ENCODE measurements around the gene DPM2.

DPM2 gene

GRCh38 chr9:127927201-127927987, 10.3 kb downstream of the DPM2 start:
- TF ChIP-seq MAX (IDR thresholded peaks at IDR 0.05) (peak; percentile 73), RAD21 (IDR thresholded peaks at IDR 0.05; ENCODE audit: low read depth) (no peak), ZBTB7A (IDR thresholded peaks at IDR 0.05; ENCODE audit: low read depth) (no peak), EP300 (IDR thresholded peaks at IDR 0.05; ENCODE audit: borderline replicate concordance) (no peak)

GRCh38 chr9:127926906-127927200, 10.8 kb downstream of the DPM2 start:
- TF ChIP-seq TCF12 (IDR thresholded peaks at IDR 0.05; ENCODE audit: low read depth) (no peak), ZBTB7A (IDR thresholded peaks at IDR 0.05; ENCODE audit: low read depth) (no peak), RAD21 (IDR thresholded peaks at IDR 0.05; ENCODE audit: low read depth) (no peak), CEBPB (IDR thresholded peaks at IDR 0.05) (no peak), NFIC (IDR thresholded peaks at IDR 0.05) (no peak), MAX (IDR thresholded peaks at IDR 0.05) (no peak), FOXM1 (IDR thresholded peaks at IDR 0.05; ENCODE audit: borderline replicate concordance, low read depth) (no peak), CREB1 (IDR thresholded peaks at IDR 0.05; ENCODE audit: low read depth) (no peak), YY1 (IDR thresholded peaks at IDR 0.05; ENCODE audit: low read depth) (no peak), EGR1 (IDR thresholded peaks at IDR 0.05) (no peak), TEAD4 (IDR thresholded peaks at IDR 0.05) (no peak), TAF1 (IDR thresholded peaks at IDR 0.05; ENCODE audit: low read depth) (no peak), USF1 (IDR thresholded peaks at IDR 0.05) (no peak)

GRCh38 chr9:127925959-127926905, 11.4 kb downstream of the DPM2 start:
- no peak for TF ChIP-seq TCF12 (IDR thresholded peaks at IDR 0.05; ENCODE audit: low read depth)
- no peak for TF ChIP-seq USF1 (IDR thresholded peaks at IDR 0.05)
- TF ChIP-seq RAD21 (IDR thresholded peaks at IDR 0.05; ENCODE audit: low read depth), result no peak
- no peak for TF ChIP-seq MAX (IDR thresholded peaks at IDR 0.05)
- no peak for TF ChIP-seq CREB1 (IDR thresholded peaks at IDR 0.05; ENCODE audit: low read depth)
- TF ChIP-seq ZBTB7A (IDR thresholded peaks at IDR 0.05; ENCODE audit: low read depth), result no peak
- no peak for TF ChIP-seq REST (IDR thresholded peaks at IDR 0.05; ENCODE audit: low read depth)
- no peak for TF ChIP-seq TAF1 (IDR thresholded peaks at IDR 0.05; ENCODE audit: low read depth)

- no peak for TF ChIP-seq RAD21 (IDR thresholded peaks at IDR 0.05; ENCODE audit: low read depth)
Observed at GRCh38 chr9:127924736-127925444, 12.8 kb downstream of the DPM2 start.

GRCh38 chr9:127923771-127924170, 13.9 kb downstream of the DPM2 start:
- no peak for TF ChIP-seq EP300 (IDR thresholded peaks at IDR 0.05; ENCODE audit: borderline replicate concordance)
- no peak for TF ChIP-seq ZBTB7A (IDR thresholded peaks at IDR 0.05; ENCODE audit: low read depth)
- no peak for TF ChIP-seq TCF12 (IDR thresholded peaks at IDR 0.05; ENCODE audit: low read depth)
- no peak for TF ChIP-seq YY1 (IDR thresholded peaks at IDR 0.05; ENCODE audit: low read depth)
- TF ChIP-seq FOXM1 (IDR thresholded peaks at IDR 0.05; ENCODE audit: borderline replicate concordance, low read depth), result no peak
- TF ChIP-seq TEAD4 (IDR thresholded peaks at IDR 0.05), result no peak
- TF ChIP-seq NFIC (IDR thresholded peaks at IDR 0.05), result no peak
- TF ChIP-seq MAX (IDR thresholded peaks at IDR 0.05), result no peak
- no peak for TF ChIP-seq REST (IDR thresholded peaks at IDR 0.05; ENCODE audit: low read depth)
